NCI-H2107 treated with DMSO at 0.1 percent for 48 hours (cell line): ENCODE results near the gene MCFD2.

ENCODE experiments used
- DNase-seq: peaks from one replicate; lab custom pipeline; 2025; ENCODE audit not compliant: unreplicated experiment; lab: John Stamatoyannopoulos, UW

Gene MCFD2

DNA sequence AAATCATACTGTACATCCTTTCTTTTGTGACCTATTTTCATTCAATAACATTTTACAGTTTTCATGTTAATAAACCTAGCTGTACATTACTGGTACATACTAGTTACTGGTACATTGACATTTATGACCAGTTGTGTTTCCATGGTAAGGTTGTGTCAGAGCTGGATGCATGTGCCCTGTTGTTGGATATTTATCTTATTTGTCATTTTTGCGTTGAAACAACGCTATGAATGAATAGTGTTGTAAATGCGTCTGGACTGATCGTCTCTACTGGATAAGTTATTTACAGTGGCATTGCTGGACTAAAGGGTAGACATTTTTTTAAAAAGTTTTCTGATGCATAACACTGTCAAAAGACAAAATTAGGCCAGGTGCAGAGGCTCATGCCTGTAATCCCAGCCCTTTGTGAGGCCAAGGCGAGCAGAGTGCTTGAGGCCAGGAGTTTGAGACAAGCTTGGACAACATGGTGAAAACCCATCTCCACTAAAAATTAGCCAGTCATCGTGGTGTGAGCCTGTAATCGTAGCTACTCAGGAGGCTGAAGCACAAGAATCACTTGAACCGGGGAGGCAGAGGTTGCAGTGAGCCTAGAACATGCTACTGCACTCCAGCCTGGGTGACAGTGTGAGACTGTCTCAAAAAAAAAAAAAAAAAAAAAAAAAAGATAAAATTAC lies 40.2 kb downstream of the MCFD2 start:
- no peak for DNase-seq

- DNase-seq = no peak
Measured at GRCh38 chr2:46874236-46874929, 41.2 kb downstream of the MCFD2 start.

- DNase-seq = peak; percentile 0
Measured at GRCh38 chr2:46873604-46874068, 42.0 kb downstream of the MCFD2 start.

GRCh38 chr2:46872902-46873603 lies 42.6 kb downstream of the MCFD2 start:
- no peak for DNase-seq

- DNase-seq = no peak
Measured at GRCh38 chr2:46871976-46872381, 43.6 kb downstream of the MCFD2 start.

- DNase-seq = no peak
Measured at GRCh38 chr2:46870051-46870839, 45.4 kb downstream of the MCFD2 start.

GRCh38 chr2:46869621-46870020 lies 46.0 kb downstream of the MCFD2 start:
- DNase-seq = no peak

- no peak for DNase-seq
Measured at GRCh38 chr2:46866770-46867246, 48.8 kb downstream of the MCFD2 start.

GRCh38 chr2:46865181-46865970 lies 50.2 kb downstream of the MCFD2 start:
- DNase-seq = no peak

DNA sequence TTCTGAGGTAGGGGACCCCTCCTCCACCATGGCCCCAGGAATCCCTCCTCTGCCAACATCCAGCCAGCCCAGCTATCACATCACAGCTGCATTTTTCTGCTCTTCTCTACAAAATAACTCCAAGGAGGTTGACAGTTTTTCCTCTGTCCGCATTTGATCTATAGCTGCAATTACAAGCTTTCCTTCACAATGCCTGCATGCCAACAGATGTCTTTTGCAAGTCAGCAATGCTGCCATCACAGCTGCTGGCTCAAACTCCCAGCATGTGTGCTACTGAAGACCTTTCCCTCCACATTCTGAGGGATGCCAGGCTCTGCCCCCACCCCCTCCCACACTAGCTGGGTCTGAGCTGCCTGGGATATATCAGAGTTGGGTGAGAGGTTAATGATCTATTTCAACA lies 51.7 kb downstream of the MCFD2 start:
- DNase-seq = no peak

GRCh38 chr2:46862514-46862913 lies 53.1 kb downstream of the MCFD2 start:
- DNase-seq = no peak

DNA sequence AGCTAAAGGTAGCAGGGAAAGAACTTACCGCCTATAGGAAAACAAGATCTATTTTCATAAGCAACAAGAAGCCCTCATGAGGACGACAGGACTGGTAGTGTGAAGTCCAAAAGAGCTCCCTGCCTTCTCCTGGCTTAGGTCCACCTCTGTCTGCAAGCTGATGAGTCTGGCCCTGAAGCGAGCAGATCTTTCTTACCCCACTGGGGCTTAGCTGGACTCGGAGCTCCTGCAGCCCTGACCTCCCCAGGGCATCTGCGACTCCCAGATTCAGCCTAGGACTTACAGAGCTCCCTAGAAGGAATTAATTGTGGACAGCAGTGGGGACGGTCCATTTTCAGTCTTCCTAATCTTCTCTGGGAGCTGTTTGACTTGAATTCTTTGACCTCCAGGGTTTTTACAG lies 53.7 kb downstream of the MCFD2 start:
- DNase-seq = no peak

DNA sequence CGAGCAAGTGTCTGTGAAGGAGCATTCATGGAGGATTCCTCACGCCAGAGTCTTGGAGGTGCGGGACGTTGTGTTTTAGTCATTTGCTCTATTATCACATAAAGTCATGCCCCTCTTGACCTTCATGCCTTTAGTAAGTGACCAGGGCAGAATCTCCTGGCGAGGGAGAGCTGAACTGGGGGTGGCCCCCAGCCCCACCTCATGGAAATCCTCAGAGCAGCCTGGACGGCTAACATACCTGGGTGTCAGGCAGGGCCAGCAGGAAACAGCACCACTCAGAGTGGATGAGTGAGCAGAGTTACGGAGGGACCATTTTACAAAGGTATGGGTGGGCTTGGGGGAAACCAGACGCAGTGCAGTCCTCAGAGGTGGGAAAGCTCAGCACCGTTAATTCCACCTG lies 56.1 kb downstream of the MCFD2 start:
- DNase-seq = no peak

DNA sequence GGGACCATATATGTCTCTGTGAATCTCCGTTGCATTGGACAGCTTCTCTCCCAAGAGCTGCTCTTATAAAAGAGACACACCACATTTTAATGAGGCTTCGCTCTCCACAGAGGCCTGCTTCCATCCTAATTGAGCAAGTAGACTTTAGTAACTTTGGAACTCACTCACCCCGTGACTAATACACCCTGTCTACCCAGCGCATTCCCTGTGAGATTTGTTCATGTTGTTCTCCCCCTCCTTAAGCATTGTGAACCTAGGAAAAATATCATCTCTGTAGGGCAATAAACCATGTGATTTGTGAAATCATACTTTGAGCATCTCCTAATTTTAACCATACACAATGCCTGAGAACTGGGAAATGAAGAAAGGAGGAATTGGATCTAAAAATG lies 56.9 kb downstream of the MCFD2 start:
- DNase-seq = no peak

- no peak for DNase-seq
Measured at GRCh38 chr2:46857871-46858701, 57.5 kb downstream of the MCFD2 start.

- no peak for DNase-seq
Measured at GRCh38 chr2:46856336-46856735, 59.3 kb downstream of the MCFD2 start.

GRCh38 chr2:46855805-46856204 lies 59.8 kb downstream of the MCFD2 start:
- no peak for DNase-seq

DNA sequence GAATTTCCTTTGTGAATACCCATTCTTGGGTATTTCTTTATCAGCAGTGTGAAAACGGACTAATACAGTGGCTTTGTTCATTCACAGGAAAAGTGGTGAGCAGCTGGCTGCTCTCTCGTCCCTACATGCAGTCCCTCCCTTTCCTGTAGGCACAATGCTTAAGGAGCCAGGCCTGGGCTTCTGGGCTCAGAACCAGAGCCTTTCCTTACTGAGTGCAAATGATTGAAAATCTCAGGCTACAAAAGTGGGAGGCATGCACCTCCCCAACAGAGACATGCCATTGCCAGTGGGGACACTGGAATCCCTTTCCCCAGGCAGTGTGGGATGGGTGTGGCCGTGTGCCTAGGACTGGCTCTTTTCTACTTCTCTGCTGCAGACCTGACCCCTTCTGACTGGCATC lies 61.3 kb downstream of the MCFD2 start:
- DNase-seq = no peak

- DNase-seq = no peak
Measured at GRCh38 chr2:46852598-46852997, 63.0 kb downstream of the MCFD2 start.

GRCh38 chr2:46852124-46852523 lies 63.5 kb downstream of the MCFD2 start:
- DNase-seq = no peak
